Liver (tissue), 9 donors: ENCODE data around the gene ERGIC1. TPM values are rescaled to one million over a fixed set of nuclear protein-coding genes. Genes with fewer than 3 reads are reported as not detected.
A peak's percentile ranks its signal among the peaks of the same experiment; 100 is the strongest.

Source experiments
- DNase-seq: peaks from one replicate; pipeline ENCODE4 v3.0.0-alpha.2; 2017; ENCODE audit warnings: low spot score
- H3K27ac ChIP-seq, 2 donors: one replicate each; pipeline ENCODE4 v1.7.0; 2013; ENCODE audit warnings: inconsistent platforms in 2 of 2, low read length in 2 of 2, control low read depth in 1 of 2, low read depth in 1 of 2, mild to moderate bottlenecking in 1 of 2
- H3K27me3 ChIP-seq, 4 donors: one replicate each; pipeline versions ENCODE4 v1.6.1 to v1.7.0; 2013; ENCODE audit warnings: low read length in 3 of 4, inconsistent platforms in 1 of 4, mild to moderate bottlenecking in 1 of 4, moderate library complexity in 1 of 4; ENCODE audit not compliant: control insufficient read depth in 4 of 4, insufficient read depth in 4 of 4
- H3K36me3 ChIP-seq, 4 donors: one replicate each; pipeline versions ENCODE4 v1.6.1 to v1.7.0; 2013; ENCODE audit warnings: low read length in 3 of 4, mild to moderate bottlenecking in 3 of 4, low read depth in 1 of 4, moderate library complexity in 1 of 4; ENCODE audit not compliant: control insufficient read depth in 4 of 4, insufficient read depth in 3 of 4
- H3K4me1 ChIP-seq, 4 donors: one replicate each; pipeline versions ENCODE4 v1.6.1 to v1.7.0; 2013; ENCODE audit warnings: low read length in 3 of 4, mild to moderate bottlenecking in 3 of 4, moderate library complexity in 1 of 4; ENCODE audit not compliant: control insufficient read depth in 4 of 4, insufficient read depth in 4 of 4
- H3K4me3 ChIP-seq, 3 donors: one replicate each; pipeline versions ENCODE4 v1.6.1 to v1.7.0; 2013; ENCODE audit warnings: low read length in 3 of 3, control low read depth in 1 of 3, low read depth in 1 of 3, mild to moderate bottlenecking in 1 of 3
- H3K9ac ChIP-seq, 2 donors: one replicate each; pipeline ENCODE4 v1.7.0; 2013; ENCODE audit warnings: low read length in 2 of 2, mild to moderate bottlenecking in 2 of 2, moderate library complexity in 2 of 2, control low read depth in 1 of 2, low read depth in 1 of 2
- H3K9me3 ChIP-seq, 4 donors: one replicate each; pipeline versions ENCODE4 v1.6.1 to v1.7.0; 2013; ENCODE audit warnings: low read length in 3 of 4; ENCODE audit not compliant: control insufficient read depth in 4 of 4
- ATF3 ChIP-seq: IDR thresholded peaks from 2 replicates; pipeline ENCODE4 v1.6.1; 2016; ENCODE audit warnings: antibody characterized with exemption
- CTCF ChIP-seq: fragments of 150-350 bp; IDR thresholded peaks from 2 replicates; pipeline ENCODE4 v1.5.1; 2017; ENCODE audit warnings: improper control_type of control experiment, low read depth, low read length; ENCODE audit not compliant: missing input control
- EGR1 ChIP-seq, 2 donors: IDR thresholded peaks; 2 replicates each; pipeline ENCODE4 v1.6.1; 2016 to 2018; ENCODE audit warnings: antibody characterized with exemption in 2 of 2, low read depth in 2 of 2
- FOXA1 ChIP-seq: IDR thresholded peaks from 2 replicates; pipeline ENCODE4 v1.6.1; 2016; ENCODE audit warnings: antibody characterized with exemption
- FOXA2 ChIP-seq: IDR thresholded peaks from 2 replicates; pipeline ENCODE4 v1.6.1; 2016; ENCODE audit warnings: antibody characterized with exemption
- GABPA ChIP-seq, 2 donors: IDR thresholded peaks in 1 of 2; conservative IDR thresholded peaks in 1 of 2; 2 replicates each; pipeline ENCODE4 v1.6.1; 2016; ENCODE audit warnings: antibody characterized with exemption in 2 of 2, mild to moderate bottlenecking in 1 of 2, moderate library complexity in 1 of 2
- HNF4A ChIP-seq, 2 donors: conservative IDR thresholded peaks; 2 replicates each; pipeline ENCODE4 v1.6.1; 2016; ENCODE audit warnings: antibody characterized with exemption in 2 of 2, mild to moderate bottlenecking in 2 of 2
- HNF4G ChIP-seq: IDR thresholded peaks from 2 replicates; pipeline ENCODE4 v1.6.1; 2016; ENCODE audit warnings: antibody characterized with exemption
- JUND ChIP-seq, 2 donors: IDR thresholded peaks; 2 replicates each; pipeline ENCODE4 v1.6.1; 2016; ENCODE audit warnings: antibody characterized with exemption in 2 of 2
- MAX ChIP-seq: IDR thresholded peaks from 2 replicates; pipeline ENCODE4 v1.6.1; 2016; ENCODE audit warnings: antibody characterized with exemption
- NR2F2 ChIP-seq: IDR thresholded peaks from 2 replicates; pipeline ENCODE4 v1.6.1; 2016; ENCODE audit warnings: antibody characterized with exemption
- RAD21 ChIP-seq, 2 donors: IDR thresholded peaks; 2 replicates each; pipeline ENCODE4 v1.6.1; 2016; ENCODE audit warnings: antibody characterized with exemption in 2 of 2, mild to moderate bottlenecking in 2 of 2
- REST ChIP-seq: IDR thresholded peaks from 2 replicates; pipeline ENCODE4 v1.6.1; 2016; ENCODE audit warnings: antibody characterized with exemption, mild to moderate bottlenecking
- SP1 ChIP-seq: IDR thresholded peaks from 2 replicates; pipeline ENCODE4 v1.6.1; 2018; ENCODE audit warnings: antibody characterized with exemption, mild to moderate bottlenecking
- YY1 ChIP-seq: IDR thresholded peaks from 2 replicates; pipeline ENCODE4 v1.6.1; 2016; ENCODE audit warnings: antibody characterized with exemption, mild to moderate bottlenecking
- ZBTB33 ChIP-seq: IDR thresholded peaks from 2 replicates; pipeline ENCODE4 v1.6.1; 2016; ENCODE audit warnings: antibody characterized with exemption
- WGBS: extraction: QIAGEN DNeasy Blood & Tissue Kit; methylation state at CpG from one replicate; pipeline ENCODE4 v1.1.7; 2013; 5-methylcytosine and 5-hydroxymethylcytosine counted together
- polyA plus RNA-seq, 2 donors: library from polyadenylated mRNA; stranded (reverse) in 1 of 2; unstranded in 1 of 2; fragments of 200-250 nt in 1 of 2; fragments of >200 nt in 1 of 2; fragmentation: Nextera tagmentation in 1 of 2; extraction: Ambion mirVana in 1 of 2; gene quantifications; one replicate each; pipeline versions ENCODE4 v1.2.1 to v1.2.3, GENCODE V29; 2013 to 2015
- total RNA-seq, 2 donors: library from RNA; depleted of rRNA; stranded (reverse); fragments of >200 nt; gene quantifications; one replicate each; pipeline ENCODE4 v1.2.3, GENCODE V29; 2014
- donor health status: healthy.
- donor health status: healthy.
- donor health status: healthy.
- donor health status: healthy.
- donor health status: healthy.

Gene ERGIC1
- total and polyA plus RNA-seq, 4 donors, result 45.4 to 155 (median 101) TPM

GRCh38 chr5:172789687-172790495 lies 44.2 kb upstream of the ERGIC1 start:
- H3K4me3 ChIP-seq, result no peak overlapping the region
- TF ChIP-seq NR2F2, result peak; percentile 64
- no peak for TF ChIP-seq EGR1 (IDR thresholded peaks at IDR 0.05; ENCODE audit: low read depth in 2 of 2)
- no peaks in the 10 kb centered on the region for H3K9me3 ChIP-seq
- 69% methylated on average over 9 of the region's 9 CpGs for WGBS
- no peak for DNase-seq
- peak overlapping the region; percentile 80 to 84 for H3K27ac ChIP-seq
- peaks cover 9 to 38% (median 19%) of the 10 kb centered on the region in 4 donors for H3K4me1 ChIP-seq
- no peaks in the 10 kb centered on the region for H3K36me3 ChIP-seq
- peak overlapping the region; percentile 34 to 67 for H3K9ac ChIP-seq
- H3K27me3 ChIP-seq, result no peaks in the 10 kb centered on the region

GRCh38 chr5:172790496-172790889 lies 43.6 kb upstream of the ERGIC1 start:
- WGBS, result 83% methylated on average over 5 of the region's 5 CpGs

GRCh38 chr5:172791286-172791685 lies 42.8 kb upstream of the ERGIC1 start:
- H3K27ac ChIP-seq, result no peak overlapping the region
- no peak for DNase-seq
- WGBS, result 90% methylated on average over 6 of the region's 6 CpGs

More at GRCh38 chr5:172790496-172790889, 43.6 kb upstream of the ERGIC1 start:
- H3K27ac ChIP-seq, result peak overlapping the region in 1 of 2 donors; percentile 80
- no peak for DNase-seq
- no peaks in the 10 kb centered on the region for H3K27me3 ChIP-seq
- peaks cover 9 to 38% (median 19%) of the 10 kb centered on the region in 4 donors for H3K4me1 ChIP-seq
- no peaks in the 10 kb centered on the region for H3K36me3 ChIP-seq
- H3K9ac ChIP-seq, result no peak overlapping the region
- no peak for TF ChIP-seq NR2F2
- H3K9me3 ChIP-seq, result no peaks in the 10 kb centered on the region
- no peak overlapping the region for H3K4me3 ChIP-seq

More at GRCh38 chr5:172791286-172791685, 42.8 kb upstream of the ERGIC1 start:
- Histone ChIP-seq H3K4me3 (no peak overlapping the region), H3K36me3 (no peaks in the 10 kb centered on the region), H3K27me3 (no peaks in the 10 kb centered on the region), H3K9me3 (no peaks in the 10 kb centered on the region), H3K4me1 (peaks cover 9 to 33% (median 18%) of the 10 kb centered on the region in 4 donors), H3K9ac (no peak overlapping the region)
- TF ChIP-seq FOXA1 (no peak), SP1 (no peak), RAD21 (IDR thresholded peaks at IDR 0.05) (no peak), MAX (no peak), FOXA2 (no peak), EGR1 (IDR thresholded peaks at IDR 0.05; ENCODE audit: low read depth in 2 of 2) (no peak), YY1 (no peak), ATF3 (no peak), CTCF (no peak), GABPA (IDR thresholded peaks at IDR 0.05 in 1 of 2, conservative IDR thresholded peaks at IDR 0.05 in 1 of 2) (no peak), JUND (IDR thresholded peaks at IDR 0.05) (no peak), REST (no peak), HNF4A (conservative IDR thresholded peaks at IDR 0.05) (no peak), ZBTB33 (no peak), HNF4G (no peak), NR2F2 (no peak)
